Stimulated activated CD8-positive, alpha-beta memory T cell treated with anti-CD3 and anti-CD28 coated beads, Interleukin-7, amount 100 ng/mL, for 1 hour (primary cell): Measurements from ENCODE around the gene RPS4Y2.

Source experiments
- DNase-seq, 2 donors: peaks; one replicate each; pipeline ENCODE4 v3.0.0-alpha.2; 2020; ENCODE audit warnings: low read depth in 2 of 2

The RPS4Y2 gene

DNA sequence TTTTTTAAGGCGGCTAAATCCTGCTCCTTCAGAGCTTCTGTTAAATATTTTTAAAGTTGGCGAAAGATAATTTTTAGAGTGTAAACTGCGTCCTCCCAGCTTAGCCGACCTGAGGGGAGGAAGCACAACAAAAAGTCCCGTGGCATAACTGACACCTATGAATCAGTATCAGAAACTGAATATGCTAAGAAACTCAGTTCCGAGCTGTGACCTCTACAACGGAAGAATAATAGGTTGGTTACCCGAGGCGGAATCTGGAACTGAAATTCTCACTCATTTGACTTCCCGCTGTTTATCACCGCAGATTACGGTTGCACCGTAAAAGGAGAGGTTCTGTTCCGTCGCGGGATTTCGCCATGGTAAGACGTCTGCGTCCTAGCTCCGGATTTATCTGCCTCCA lies at the start of gene RPS4Y2:
RPS4Y2 (plus strand) TSS at position 301 of the 400 bp plus-strand sequence; CDS start at position 357, 56 bp downstream.
- no peak for DNase-seq

- no peak for DNase-seq
Measured at GRCh38 chrY:20714391-20714790, 41.5 kb upstream of the RPS4Y2 start.

- DNase-seq, result no peak
Measured at GRCh38 chrY:20726184-20726907, 29.6 kb upstream of the RPS4Y2 start.

DNA sequence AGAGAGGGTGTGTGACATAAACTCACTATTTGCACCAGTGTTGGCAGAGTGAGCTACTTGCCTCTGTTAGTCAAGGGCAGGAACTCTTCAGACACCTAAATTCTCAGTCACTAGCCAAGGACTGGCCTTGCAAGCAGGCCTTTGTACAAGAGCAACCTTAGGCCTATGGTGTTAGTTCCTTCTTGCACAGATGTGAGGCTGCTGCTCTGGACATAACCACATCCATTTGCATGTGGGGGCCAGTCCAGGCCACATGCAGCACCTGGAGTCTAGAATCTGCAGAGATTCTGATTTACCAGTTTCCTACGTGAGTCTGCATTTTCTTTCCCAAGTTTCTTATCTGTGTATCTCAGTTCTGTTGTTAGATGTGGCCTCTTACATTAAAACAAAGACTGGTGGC lies 20.7 kb upstream of the RPS4Y2 start:
- DNase-seq, result no peak

- DNase-seq, result no peak
Measured at GRCh38 chrY:20739806-20740205, 16.1 kb upstream of the RPS4Y2 start.

DNA sequence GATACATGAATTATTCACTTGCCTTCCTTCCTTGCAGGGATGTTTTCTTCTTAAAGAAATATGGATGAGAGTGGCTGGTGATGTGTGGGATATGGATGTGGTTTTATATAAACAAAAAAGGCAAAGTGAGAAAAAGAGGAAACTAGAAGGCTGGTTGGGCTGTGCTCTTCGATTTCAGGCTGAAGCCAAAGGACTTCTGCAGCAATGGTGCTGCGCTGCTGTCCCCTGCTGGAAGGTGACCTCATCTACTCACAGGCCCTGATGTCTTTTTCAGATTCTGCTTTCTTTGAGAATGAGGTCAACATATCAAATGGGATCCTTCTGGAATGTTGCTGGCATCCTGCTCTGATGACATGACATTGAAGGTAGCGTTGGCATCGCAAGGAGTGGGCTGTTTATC lies 15.3 kb upstream of the RPS4Y2 start:
- no peak for DNase-seq

DNA sequence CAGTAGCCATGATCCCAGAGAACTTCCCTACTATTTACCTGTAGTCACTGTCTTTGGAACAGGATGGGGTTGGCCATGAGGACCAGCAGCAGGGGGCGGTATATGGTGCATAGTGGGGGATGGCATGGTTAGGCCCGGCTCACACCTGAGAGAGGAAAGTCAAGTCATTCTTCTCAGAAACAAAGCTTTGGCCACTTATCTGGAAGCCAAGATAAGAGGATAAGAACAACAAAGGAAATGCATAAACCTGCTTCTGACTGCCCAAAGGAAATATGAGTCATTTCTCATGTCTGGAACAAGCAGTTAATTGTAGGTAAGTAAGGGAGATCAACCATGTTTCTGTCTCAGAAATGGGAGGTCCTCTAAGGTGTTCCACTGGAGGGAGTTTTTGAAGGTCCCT lies 10.8 kb upstream of the RPS4Y2 start:
- peak in 1 of 2 donors; percentile 2 for DNase-seq

DNA sequence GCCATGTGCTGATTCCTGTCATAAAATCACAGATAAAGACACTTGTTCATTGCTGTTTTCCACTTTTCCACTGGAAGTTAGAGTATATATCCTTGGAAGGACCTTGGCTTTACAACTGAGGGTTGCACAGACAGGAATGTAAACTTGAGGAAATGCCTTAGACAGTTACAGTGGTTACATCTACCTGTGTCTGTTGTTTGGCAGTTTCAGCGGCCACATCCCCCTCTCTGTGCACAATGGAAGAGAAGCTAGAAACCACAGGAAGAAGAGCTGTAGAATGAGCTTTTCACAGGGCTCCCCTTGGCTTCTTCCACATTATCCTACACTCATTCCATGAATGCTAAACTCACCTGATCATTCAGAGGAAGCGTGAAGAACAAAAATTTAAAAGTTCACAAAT lies 9.0 kb upstream of the RPS4Y2 start:
- no peak for DNase-seq

GRCh38 chrY:20763869-20764268 lies 8.0 kb downstream of the RPS4Y2 start:
- no peak for DNase-seq

DNA sequence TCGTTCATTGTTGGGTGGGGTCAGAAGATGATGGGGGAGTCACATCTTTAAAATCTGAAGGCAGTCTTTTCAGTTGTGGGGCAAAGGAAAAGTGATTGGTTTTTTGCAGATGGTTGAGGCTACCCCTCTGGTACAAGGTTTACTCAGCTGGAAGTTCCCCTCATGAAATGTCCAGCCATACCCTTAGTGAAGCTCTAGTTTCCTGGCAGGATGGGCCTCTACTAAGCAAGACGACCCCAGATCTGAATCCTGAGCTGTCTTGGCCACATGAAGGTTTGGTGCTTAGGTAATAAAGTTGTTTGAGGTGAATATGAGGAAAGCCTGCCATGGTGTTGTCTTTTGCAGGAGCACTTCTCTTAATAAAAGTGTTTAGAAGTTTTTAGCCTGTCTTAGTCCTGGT lies 9.2 kb downstream of the RPS4Y2 start:
- DNase-seq, result no peak

- DNase-seq, result no peak
Measured at GRCh38 chrY:20770755-20771154, 14.8 kb downstream of the RPS4Y2 start.

GRCh38 chrY:20776104-20776503 lies 20.2 kb downstream of the RPS4Y2 start:
- DNase-seq, result no peak

GRCh38 chrY:20780104-20780654 lies 24.3 kb downstream of the RPS4Y2 start:
- DNase-seq, result no peak

DNA sequence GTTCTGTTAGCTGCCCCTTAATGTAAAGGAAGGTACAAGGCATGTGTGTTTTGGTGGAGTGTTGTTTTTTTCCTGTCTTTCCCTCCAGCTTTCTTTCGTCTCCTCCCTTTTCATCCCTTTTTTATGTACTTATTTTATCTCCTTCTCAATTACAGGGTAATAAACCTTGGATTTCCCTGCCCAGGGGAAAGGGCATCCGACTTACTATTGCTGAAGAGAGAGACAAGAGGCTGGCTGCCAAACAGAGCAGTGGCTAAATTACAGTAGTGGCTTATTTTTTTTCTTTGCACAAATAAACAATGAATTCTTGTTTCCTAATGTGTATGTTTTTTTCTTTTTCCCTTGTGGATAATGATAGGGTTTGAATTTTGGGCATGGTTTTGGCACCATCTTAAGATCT lies 24.9 kb downstream of the RPS4Y2 start:
- no peak for DNase-seq

DNA sequence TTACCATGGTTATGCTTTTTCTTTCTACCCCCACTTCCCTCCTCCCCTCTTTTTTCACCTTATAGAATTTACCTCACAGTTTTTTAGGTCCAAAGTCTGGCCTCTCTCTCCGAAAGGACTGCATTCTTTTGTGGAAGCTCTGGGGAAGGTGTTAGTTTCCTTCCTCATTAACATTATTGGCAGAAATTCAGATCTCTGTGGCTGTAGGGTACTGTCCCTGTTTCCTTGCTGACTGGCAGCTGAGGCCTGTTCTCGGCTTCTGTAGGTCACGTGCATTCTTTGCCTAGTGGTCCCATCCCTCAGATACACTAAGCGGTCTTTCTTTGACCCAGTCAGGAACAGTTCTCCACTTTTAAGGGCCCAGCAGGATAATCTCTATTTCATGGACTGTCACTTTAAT lies 25.5 kb downstream of the RPS4Y2 start:
- no peak for DNase-seq

DNA sequence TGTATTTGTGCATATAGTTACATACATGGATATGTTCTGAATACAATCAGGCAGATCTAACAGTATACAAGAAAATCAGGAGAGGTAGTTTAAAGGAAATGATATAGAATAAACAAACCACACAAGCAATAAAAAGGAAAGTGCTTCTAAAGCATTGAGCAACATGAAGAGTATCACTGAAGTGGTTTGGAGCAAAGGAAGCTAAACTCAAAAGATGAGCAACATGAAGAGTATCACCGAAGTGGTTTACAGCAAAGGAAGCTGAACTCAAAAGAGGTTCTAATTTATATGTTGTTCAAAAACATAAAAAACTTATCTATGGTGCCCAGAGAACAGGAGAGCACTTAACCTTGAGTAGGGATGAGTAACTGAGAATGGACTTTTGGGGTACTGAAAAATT lies 29.1 kb downstream of the RPS4Y2 start:
- DNase-seq, result no peak

DNA sequence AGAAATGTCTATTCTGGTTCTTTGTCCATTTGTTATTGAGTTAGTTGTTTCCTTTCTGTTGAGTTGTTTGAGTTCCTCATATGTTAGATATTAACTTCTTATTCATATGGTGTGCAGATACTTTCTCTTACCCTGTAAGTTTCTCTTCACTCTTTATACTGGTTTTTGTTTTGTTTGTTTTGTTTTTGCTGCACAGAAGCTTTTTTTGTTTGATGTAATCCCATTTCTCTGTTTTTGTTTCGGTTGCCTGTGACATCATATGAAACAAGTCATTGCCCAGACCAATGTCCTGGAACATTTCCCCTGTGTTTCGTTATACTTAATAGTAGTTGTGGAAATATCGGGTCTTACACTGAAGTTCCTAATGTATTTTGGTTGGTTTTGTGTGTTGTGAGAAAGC lies 31.2 kb downstream of the RPS4Y2 start:
- no peak for DNase-seq

- DNase-seq, result no peak
Measured at GRCh38 chrY:20798351-20799049, 42.6 kb downstream of the RPS4Y2 start.

GRCh38 chrY:20802659-20803058 lies 46.8 kb downstream of the RPS4Y2 start:
- no peak for DNase-seq

DNA sequence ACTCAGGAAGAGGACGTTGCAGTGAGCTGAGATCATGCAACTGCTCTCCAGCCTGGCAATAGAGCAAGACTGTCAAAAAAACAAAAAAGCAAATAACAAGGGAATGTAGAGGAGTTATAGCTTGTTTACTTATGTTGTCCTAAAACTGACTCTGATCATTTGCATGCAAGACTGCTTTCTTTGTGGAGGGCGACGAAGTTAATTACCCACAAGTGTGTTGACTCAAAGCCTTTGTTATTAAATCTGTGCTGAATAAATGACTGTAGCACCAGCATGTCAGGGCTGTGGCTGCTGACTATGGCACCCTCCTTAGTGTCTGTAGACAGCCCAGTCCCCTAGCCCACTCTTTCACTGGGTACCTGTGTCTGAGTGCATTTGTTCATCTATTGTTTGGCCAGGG lies 50.3 kb downstream of the RPS4Y2 start:
- DNase-seq, result no peak

DNA sequence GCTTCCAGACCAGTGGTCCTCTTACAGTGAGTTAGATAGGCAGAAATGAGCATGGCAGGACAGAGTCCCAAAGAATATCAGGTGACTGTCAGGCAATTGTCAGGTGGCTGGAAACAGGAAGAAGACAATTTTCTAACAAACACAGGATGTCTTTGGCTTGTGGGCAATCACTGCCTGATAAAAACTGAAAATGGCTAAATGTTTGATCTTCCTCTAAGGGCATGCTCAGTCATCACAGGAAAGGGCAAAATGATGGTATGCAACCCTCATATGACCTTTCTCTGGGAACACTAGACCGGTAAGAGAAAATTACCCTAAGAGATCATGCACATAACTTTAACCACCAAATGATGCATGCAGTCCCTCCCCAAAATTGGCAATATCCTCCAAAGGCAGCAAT lies 57.6 kb downstream of the RPS4Y2 start:
- no peak for DNase-seq

DNA sequence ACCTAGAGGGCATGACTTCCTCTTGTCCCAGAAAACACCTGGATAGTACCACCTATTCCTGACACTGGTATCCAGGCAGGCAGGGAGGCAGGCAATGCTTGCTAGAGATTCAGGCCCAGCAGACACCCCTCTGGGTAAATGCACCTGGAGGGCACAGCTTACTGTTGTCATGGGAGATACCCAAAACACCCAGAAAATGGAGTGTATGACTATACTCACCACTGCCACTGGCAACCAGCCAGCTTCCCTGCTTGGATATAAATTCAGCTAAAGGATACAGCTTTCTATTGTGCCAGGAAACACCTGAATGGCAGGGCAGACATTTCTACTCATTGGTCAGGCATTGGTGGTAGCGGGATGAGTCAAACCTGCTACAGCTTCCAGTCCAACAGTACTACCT lies 58.9 kb downstream of the RPS4Y2 start:
- DNase-seq, result no peak

GRCh38 chrY:20817067-20817466 lies 61.2 kb downstream of the RPS4Y2 start:
- DNase-seq, result no peak
